HK-2 (cell line): ENCODE data around the gene LGSN.
"Not testable (repeated sequence)": the region's sequence is repeated elsewhere in the genome, so short reads cannot be mapped to it uniquely, and the experiment has no call there.

Experiments used
- DNase-seq: peaks from one replicate; pipeline ENCODE4 v3.0.0-alpha.2; 2018; ENCODE audit not compliant: unreplicated experiment

The LGSN gene

DNA sequence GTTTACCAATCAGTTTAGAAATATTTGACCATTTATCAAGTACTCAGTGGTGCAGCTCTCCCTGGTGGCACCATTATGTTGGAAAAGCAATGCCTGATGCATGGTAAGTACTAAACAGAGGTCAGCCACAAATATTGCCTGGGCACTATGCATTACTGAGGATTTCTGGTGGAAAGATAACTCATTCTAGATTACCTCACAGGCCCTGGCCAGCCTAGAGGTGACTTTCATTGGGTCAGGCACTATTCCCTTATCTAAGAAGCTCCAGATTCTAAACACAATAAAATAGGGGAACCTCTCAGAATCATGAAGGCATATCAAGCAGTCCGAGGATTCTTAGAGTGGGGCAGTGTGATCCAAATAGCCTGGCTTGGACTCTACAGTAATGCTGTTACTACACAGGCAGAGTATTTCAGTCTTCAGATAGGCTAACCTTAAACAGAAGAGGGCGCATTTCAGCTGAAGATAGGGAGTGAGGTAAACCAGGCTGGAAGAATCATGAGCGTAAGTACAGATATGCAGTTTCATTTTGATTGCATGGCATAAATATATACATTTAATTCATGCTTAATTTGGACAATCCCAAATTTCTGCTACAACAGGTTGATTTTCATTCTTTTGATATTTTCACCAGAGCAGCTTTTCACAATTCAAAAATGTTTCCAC, 12.1 kb downstream of the LGSN start:
- DNase-seq, result peak; percentile 12

DNA sequence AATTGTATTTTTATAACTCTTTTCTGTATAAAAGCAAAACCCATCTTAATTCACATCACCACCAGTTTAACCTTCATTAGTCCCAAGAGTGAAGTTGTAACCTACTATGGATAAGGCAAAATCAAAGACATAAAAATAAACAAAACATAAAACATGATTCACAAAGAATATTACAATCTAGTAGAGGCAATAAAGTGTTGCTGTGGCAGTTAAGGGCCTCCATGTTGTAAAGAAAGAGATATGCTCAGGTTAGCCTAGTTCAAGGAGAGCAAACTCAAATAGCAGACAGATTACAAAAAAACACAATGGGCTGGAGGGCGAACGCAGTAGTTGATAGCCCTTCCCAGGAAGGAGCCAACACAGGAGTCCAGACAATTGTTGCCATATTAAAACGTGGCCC, 13.4 kb downstream of the LGSN start:
- DNase-seq, result no peak

DNA sequence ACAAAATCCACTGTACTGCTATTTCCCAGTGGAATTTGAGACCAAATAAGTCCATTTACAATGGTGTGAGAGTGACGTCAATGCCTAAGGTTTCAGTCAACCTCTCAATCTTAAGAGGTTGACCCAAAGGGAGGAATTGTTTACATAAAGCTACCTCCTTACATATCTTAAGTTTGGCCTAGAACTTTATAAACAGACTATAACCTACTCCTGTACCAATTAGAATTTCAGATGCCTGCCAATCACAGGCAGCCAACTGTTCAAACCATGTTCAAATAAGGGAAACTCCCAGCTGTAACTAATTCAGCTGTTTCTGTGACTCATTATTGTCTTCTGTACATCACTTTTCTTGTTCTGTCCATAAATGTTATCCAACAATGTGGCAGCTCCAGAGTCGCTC, 14.5 kb downstream of the LGSN start:
- no peak for DNase-seq

DNA sequence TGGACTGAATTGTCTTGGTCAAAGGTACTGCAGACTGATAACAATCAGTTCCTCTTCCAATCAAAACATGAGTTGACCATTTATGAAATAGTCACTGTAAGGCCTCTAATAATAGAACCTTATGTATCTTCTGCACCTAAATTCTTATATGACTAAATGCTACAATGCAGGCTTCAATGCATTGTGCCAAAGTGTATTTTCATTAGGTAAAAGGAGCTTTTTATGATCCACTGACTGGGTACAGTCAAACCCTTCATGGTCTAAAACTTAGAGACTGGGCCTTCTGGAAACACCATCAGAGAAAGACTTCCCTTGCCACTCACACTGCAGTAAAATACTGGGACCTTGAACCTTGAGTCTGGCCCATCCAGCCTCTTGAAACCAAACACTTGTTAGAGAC, 16.3 kb downstream of the LGSN start:
- DNase-seq, result no peak

DNA sequence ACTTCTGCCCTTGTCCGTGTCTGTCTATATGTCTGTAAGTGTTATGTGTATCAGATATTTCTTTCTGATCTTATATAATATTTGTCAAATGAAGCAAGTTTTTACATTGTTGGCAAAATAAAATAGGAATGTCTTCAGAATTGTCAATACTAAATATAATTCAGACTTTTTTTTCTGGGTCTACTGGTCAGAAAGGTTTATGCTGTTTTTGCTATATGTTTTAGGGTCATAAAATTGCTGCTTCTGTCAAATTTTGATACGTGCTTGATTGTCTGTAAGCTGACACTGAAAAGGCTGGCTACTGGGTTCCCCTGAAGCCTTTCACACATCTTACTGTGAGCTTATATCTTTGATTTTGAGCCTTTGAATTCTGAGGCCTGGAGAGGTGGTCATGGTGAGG, 20.1 kb downstream of the LGSN start:
- no peak for DNase-seq

DNA sequence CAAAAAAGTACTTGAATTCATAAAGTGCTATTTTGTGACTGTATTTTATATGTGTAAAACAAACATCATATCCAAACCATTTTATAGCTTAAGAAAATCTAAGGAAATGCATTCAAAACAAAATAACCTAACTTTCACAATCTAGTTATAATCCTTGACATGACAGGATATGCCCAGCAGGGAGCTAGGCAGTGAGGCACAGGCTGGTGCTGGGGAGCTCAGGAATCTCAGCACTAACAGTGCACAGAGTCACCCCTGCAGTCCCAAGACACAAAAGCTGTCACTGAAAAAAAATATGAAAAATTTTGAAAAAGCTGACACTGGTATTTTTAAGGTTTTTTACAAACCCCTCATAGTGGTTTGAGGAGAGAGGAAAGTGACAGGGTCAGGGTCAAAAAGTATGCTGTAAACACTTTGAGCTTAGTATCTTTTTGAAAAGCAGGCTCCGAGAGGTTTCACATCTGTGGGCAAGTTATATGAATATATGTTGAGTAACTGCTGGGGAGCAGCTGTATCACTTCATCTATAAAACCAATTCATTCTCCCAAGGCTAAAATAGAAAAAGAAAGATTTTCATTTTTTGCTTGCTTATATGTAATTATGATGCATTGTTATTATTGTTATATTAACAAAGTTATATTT, 24.1 kb downstream of the LGSN start:
- DNase-seq, result no peak

DNA sequence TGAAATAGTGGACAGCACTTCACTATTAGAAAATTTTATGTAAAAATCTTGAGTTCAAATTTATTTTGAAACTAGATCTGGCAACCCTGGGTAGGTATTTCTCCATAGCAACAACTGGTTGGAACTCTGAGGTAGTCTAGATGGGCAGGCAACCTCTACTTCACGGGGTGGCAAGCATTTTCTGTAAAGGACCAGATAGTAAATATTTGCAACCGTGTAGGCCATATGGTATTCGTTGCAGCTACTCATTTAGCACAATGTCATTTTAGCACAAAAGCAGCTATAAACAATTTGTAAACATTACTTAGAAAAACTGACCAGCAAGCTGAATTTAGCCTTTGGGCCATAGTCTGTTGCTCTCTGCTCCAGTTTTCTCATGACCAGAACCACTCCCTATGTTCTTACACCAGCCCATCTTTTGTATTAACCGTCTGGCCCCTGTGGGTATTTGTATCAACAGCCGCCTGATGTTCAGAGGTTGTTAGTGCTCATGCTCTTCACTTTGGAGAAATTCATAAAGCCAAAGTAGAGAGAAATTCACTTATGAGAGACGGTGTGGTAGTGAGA, 29.2 kb downstream of the LGSN start:
- no peak for DNase-seq

DNA sequence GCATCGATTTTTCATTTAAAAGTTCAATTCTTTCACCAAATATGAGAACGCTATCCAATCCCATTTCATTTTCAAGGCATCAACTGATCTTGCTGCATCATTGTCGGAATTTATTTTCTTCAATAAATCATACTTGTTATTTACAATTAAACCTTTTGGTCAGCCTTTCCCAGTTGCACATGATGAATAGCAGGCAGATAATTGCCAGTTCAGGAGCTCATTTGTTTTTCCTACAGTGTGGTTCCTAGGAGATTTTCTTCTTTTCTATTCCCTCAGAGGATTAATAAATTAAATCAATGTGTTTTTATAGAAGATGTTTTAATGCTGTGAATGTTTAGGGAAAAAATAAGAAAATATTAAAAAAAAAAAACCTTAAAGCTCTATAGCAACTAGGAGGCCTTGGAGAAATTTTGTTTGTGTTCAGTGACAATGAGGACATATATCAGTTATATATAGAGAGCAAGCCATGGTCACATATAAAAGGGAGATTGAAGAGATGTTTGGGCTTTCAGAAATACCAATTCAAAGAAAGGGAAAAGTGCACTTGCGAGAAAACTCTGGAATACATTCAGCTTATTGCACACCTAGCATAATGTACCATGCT, 30.4 kb downstream of the LGSN start:
- DNase-seq, result no peak

DNA sequence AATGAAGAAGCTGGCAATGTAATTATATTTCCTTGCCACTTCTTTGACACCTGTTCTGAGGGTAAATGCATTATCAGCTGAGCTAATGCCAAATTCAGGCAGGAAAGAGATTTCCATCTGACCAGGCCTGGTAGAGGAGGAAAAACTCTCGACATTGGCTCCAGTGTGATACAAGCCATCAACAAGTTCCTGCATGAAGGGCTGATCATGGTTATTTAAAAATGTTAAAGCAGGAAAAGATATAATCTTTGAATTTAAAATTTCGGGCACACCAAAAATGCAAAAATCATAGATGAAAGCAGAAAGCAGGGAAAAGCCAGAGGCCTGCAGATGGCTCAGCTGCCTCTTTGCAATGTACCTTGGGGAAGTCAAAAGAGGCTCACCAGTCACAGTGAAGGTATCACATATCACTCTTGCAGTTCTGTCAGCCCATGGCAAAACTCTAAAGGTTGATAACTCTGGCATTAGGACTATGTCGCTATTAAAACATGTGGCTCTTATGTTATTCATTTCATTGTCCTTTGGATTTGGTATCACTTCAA, 39.1 kb downstream of the LGSN start:
- no peak for DNase-seq

DNA sequence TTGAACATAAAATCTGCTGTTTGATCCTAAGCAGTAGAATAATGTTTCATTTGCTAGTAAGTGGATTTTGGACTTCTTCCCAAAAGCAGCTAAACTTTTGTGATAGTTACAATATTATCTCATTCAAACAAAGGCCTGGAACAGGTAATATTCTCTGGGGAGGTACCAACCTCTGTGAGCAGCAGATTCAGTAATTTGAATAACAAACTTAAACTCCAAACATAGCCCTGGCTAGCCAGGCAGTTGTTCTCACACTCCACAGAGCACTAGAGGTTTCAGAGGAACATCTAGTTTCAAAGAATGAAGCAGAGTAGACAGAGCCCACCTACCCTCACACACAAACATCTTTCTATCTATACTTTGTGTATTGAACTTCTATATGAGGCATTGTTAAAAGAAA, 40.9 kb downstream of the LGSN start:
- DNase-seq, result no peak

DNA sequence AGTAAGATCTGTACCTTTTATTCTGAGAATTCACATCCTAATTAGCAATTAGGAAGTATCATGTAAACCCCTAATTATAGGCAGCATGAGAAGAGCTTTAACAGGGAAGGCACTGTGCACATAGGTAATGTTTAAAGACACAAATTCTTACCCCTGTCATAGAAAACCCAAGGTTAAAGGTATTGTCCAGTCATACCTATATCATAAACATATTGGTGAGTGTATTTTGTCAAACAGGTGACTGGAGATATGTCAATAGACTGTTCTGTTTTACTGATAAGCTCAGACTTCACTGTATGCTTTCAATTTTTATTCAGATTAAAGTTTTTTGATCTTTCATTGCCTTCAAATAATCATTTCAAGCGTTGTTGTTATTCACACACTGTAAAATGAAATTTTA, 43.8 kb downstream of the LGSN start:
- no peak for DNase-seq

DNA sequence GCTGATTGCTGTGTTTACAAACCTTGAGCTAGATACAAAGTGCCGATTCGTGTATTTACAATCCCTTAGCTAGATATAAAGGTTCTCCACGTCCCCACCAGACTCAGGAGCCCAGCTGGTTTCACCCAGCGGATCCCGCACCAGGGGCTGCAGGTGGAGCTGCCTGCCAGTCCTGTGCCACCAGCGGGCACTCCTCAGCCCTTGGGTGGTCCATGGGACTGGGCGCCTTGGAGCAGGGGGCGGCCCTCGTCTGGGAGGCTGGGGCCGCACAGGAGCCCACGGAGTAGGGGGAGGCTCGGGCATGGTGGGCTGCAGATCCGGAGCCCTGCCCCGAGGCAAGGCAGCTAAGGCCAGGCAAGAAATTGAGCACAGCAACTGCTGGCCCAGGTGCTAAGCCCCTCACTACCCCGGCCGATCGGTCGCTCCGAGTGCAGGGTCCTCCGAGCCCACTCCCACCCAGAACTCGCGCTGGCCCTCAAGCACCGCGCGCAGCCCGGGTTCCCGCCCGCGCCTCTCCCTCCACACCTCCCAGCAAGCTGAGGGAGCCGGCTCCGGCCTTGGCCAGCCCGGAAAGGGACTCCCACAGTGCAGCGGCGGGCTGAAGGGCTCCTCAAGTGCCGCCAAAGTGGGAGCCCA, 44.9 kb downstream of the LGSN start:
- not testable (repeated sequence) for DNase-seq

DNA sequence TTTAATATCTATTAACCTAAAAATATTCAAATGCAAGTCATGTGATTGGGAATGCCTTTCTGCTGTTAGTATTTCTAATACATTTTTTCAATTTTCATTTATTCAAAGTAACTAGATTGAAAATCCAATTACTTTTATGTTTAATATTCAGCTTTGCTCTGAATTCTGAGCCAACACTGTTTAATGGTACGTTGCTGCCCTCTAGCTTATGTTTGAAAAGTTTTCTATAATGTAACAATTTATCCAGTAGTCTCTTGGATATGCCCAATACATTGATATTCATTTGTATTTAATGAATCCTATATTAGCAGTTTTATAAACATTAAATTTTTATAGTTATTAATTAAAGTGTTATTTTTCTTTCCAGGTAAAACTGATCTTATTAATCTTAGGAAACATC, 47.4 kb downstream of the LGSN start:
- no peak for DNase-seq

DNA sequence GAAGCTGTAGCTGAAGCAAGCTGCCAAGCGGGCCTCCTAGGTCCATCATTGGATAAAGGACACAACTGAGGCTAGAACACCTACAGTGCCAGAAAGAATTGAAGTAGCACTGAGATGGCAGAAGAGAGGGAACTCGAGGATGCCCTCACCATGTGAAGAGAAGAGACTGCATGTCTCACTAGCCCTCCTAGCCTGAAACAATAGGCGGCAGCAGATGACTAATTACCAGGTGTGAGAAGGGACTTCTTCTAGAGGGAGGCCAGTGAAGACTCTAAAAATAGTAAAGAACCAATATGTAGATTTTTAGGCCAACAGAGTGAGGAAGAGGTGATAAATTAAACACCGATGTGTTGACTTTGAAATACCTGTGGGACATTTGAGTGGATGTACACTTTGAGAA, 50.3 kb downstream of the LGSN start:
- no peak for DNase-seq

DNA sequence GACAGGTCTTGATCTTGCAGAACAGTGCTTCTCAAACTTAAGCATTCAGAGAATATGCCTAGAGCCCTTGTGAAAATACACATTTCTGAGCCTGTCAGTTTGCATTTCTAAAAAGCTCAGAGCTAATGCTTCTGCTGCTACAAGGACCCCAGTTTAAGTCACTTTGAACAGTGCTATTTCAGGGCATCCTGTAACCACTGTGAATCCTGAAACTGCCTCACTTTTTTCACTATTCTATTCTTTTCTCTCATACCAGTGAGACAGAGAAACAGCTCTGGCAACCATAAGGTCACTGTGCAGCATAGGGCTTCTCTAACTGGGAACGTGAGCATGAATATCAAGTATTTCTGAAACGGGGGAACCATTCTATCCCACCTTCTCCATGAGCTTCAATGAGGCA, 51.2 kb downstream of the LGSN start:
- DNase-seq, result no peak

DNA sequence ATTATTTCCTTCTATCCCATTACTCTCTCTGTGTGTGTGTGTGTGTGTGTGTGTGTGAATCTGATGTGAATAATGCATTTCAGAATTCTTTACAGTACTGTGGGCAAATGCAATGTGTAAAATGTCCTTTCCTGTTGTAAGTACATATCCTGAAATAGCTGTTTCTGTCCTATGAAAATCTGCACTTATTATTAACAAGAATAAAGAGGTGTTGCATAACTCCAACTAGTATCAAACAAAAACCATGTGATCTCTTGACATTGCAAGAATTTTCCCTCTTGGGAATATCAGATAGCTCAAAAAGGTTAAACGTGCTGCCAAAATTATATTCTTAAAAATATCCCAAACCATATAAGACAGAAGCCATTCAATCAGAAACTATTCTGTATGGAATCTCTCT, 52.0 kb downstream of the LGSN start:
- DNase-seq, result no peak

DNA sequence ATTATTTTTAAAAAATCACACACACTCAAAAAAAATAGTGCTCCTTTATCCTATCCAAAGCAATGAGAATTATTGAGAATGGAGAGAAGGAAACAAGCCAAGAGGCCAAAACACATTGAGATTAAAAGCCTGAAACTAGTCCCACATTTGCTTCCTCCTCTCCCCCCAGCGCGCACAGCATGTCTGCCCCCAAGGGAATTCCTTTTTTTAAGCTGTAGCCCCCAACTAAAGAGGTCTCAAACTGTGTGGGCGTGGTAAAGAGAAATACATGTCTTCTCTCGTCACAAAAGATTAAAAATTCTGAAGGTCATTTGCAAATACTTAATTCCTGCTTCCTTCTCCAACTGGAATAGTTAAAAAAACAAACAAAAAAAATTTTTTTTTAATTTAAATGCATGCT, 52.7 kb downstream of the LGSN start:
- no peak for DNase-seq

DNA sequence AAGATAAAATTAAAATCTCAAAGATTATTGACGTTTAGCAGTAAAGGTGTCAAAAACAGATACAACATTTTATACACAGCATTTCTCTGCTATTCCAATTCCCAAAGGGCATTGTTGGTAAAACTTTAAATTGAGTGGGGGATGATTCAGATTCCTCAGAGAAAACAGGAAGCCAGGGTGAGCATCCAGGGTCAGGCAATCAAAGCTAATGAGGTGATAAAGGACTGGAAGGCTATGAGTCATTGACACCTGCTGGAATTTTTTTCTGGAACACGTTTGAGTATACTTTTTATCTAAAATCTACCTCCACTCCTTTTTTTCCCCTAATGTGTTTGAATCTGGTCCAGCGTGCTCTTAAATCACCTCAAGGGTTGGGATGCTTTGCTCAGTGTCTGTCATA, 56.3 kb downstream of the LGSN start:
- no peak for DNase-seq

DNA sequence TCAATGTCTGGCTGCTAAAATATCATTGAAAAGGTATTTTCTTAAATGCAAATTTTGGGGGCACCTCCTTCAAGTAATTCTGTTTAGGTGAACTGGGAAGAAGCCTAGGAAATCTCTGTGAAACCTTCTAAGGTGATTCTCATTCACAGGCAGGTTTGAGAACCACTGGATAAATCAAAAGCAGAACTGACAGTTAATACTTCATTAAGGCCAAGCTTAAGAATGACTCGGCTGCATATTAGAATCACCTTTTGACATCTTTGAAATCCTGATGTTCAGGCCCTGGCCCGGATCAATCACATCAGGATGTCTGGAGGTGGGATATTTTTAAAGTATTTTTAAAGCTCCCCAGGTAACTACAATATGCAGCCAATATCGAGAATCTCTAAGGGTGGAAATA, 58.0 kb downstream of the LGSN start:
- DNase-seq, result no peak

DNA sequence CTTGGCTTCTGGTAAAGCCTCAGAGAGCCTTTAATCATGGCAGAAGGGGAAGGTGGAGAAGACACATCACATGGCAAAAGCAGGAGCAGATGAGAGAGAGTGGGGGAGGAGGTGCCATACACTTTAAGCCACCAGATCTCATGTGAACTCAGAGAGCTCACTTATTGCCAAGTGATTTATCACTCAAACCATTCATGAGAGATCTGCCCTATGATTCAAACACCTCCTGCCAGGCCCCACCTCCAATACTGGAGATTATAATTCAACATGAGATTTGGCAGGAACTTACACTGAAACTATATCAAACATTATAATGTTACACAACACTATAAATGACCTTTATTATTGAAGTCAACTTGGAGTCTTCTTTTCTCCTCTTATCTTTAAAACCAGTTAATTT, 60.6 kb downstream of the LGSN start:
- DNase-seq, result no peak

DNA sequence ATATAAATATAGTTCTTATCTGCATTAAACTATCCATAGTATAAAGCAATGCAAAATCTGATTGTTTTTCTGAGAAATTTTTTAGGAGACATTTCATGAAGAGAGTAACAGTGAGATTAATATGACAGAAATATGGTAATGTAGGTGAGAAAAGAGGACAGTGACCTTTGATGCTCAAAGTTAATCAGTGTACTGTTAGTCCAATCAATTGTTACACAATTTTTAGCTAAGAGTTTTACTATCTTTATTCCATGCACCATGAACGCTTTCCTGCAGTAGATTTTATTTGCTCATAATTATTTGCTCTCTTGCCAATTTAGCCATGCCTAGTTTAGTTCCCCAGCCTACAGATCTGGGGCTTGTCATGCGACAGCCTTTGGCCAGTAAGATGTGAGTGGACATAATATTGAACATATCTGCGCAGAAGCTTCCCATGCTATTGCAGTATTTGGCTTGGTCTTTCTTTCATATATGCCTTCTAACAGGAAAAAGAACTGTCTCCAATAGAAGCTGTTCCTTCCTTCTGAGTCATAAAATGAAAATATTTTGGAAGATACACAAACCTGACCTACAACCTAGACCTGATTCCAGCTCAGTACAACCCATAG, 69.8 kb downstream of the LGSN start:
- no peak for DNase-seq

DNA sequence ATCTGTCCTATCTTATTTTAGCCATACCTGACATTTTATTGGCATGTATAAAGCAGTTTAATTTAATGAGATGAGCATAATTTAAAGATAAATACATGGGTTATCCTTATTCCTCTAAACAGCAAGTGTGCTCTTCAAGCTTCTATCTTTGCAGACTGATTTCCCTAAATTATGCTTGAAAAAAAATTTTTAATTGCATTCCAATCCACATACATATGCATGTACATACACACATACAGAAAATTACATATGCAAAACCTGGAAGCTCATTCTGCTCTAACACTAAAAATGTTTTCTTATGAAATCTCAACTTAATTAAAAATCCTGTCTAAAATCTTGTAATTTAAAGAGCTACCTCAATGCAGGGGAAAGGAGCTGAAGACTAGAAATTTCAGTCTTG, 73.2 kb downstream of the LGSN start:
- DNase-seq, result no peak
